Psoas muscle (tissue), 8 donors: Measurements from ENCODE around the gene CALCOCO1. TPM values are rescaled to one million over a fixed set of nuclear protein-coding genes. Genes with fewer than 3 reads are reported as not detected.

ENCODE experiments used
- ATAC-seq, 4 donors: fragments of 200-7000 bp; cut with Tn5 transposase; one replicate each; pipeline ENCODE4 v1.9.1; 2020; ENCODE audit warnings: moderate library complexity in 3 of 4, mild to moderate bottlenecking in 2 of 4
- DNase-seq, 2 donors: peaks; one replicate each; pipeline ENCODE4 v3.0.0-alpha.2; 2020
- H3K27ac ChIP-seq: fragments of 200-600 bp; one replicate; pipeline ENCODE4 v1.8.0; 2022
- H3K27me3 ChIP-seq, 3 donors: fragments of 200-600 bp in 1 of 3; one replicate each; pipeline versions ENCODE4 v1.6.1 to v1.8.0; 2013 to 2022; ENCODE audit warnings: low read length in 2 of 3, mild to moderate bottlenecking in 2 of 3, moderate library complexity in 1 of 3; ENCODE audit not compliant: insufficient read depth in 3 of 3
- H3K36me3 ChIP-seq, 2 donors: fragments of 200-600 bp in 1 of 2; one replicate each; pipeline versions ENCODE4 v1.6.1 to v1.8.0; 2013 to 2022; ENCODE audit warnings: low read depth in 1 of 2, mild to moderate bottlenecking in 1 of 2, moderate library complexity in 1 of 2; ENCODE audit not compliant: insufficient read depth in 1 of 2
- H3K4me1 ChIP-seq: fragments of 200-600 bp; one replicate; pipeline ENCODE4 v1.8.0; 2022
- H3K4me3 ChIP-seq: fragments of 200-600 bp; one replicate; pipeline ENCODE4 v1.8.0; 2022; ENCODE audit warnings: mild to moderate bottlenecking
- H3K9me3 ChIP-seq: fragments of 200-600 bp; one replicate; pipeline ENCODE4 v1.8.0; 2022
- WGBS, 3 donors: extraction: QIAGEN DNeasy Blood & Tissue Kit; methylation state at CpG; one replicate each; pipeline versions ENCODE4 v1.1.6 to v1.1.7; 2013; 5-methylcytosine and 5-hydroxymethylcytosine counted together
- intact Hi-C, 2 donors: fragments of 100-400 bp; cut with DNase I; formaldehyde crosslinking; loops; one replicate each; pipeline versions ENCODE4 v1.11.0 to v1.14.2; 2022
- polyA plus RNA-seq, 3 donors: library from polyadenylated mRNA; stranded (reverse); fragments of 200-250 nt; gene quantifications; one replicate each; pipeline ENCODE4 v1.2.3, GENCODE V29; 2013
- total RNA-seq, 4 donors: library from RNA; stranded (reverse); fragmentation: NEBNext Ultra II Directional in 2 of 4; extraction: Animal tissue kit (Norgen Biotek cat#: 25700) in 2 of 4; gene quantifications; one replicate each; pipeline versions ENCODE4 v1.2.1 to v1.2.4, GENCODE V29; 2021 to 2023
- TF ChIP-seq, protein P1 (sequence below): fragments of 200-600 bp; IDR thresholded peaks from one replicate; pipeline ENCODE4 v1.8.0; 2022; ENCODE audit warnings: antibody characterized with exemption
- donor health status: healthy with polysubstance abuse.
- donor health status: DM: no; HTN: no; CAD: no; lungs with moderate emphysema.
- donor health status: Bipolar disorder and iron deficiency.
- donor health status: healthy.
- donor health status: DM: yes; HTN: yes; CAD: no.
- donor health status: DM: no; HTN: no; CAD: no.
- donor health status: DM: no; HTN: no; CAD: no.
- donor health status: DM: yes; HTN: yes; CAD: no.

Gene CALCOCO1
- total and polyA plus RNA-seq, 7 donors = 41.1 to 255 (median 180) TPM

DNA sequence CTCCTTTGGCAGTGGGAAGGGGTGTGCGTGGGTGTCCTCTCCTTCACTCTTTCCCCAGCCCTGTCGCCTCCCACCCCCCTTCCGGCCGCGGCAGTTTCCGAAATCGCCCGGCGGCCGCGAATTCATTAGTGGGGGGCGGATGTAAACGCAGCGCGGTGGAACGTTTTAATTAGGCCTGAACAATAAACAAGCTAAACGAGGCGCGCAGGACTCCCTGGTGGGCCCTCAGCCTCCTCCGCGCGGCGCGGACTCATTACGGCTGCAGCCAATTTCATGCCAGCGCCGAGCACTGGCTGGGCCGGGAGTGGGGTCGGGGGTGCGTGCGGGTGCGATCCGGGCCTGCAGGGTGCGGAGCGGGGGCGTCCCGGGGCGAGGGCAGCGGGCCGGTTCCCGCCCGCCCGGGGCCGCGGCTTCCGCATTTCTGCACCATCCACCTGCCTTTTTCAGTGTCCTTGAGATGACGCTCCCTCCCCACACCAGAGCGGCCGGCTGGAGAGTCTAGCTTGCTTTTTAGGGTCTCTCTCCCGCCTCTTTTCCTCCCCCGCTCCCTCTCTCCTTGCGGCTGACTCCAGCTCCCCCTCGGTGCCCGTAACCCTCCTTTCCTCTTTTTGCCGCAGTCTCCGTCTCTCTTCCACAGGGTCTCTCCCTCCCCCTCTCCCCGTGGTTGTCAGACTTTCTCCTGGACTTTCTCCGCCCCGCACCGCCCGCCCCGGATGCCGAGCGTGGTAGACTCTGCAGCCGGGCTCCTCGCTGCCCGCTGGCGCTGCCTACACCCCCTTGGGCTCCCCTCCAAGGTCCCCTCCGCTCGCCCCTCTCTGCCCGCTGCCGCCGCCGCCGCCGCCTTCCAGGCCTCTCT, 24.3 kb upstream of the CALCOCO1 start, which contains the start of gene CISTR:
Gene CISTR, minus strand, starts transcription at position 644 of the 856 bp plus-strand sequence.
- intact Hi-C loops = no loop called here
- Histone ChIP-seq H3K27me3 (peaks cover 0 to 56% (median 19%) of the 10 kb centered on the region in 3 donors), H3K27ac (no peak within 1 kb of the TSS), H3K36me3 (no peaks in the 10 kb centered on the region), H3K9me3 (no peaks in the 10 kb centered on the region), H3K4me1 (peaks cover 13% of the 10 kb centered on the region), H3K4me3 (peak within 1 kb of the TSS; percentile 70)
- TF ChIP-seq, protein P1, sequence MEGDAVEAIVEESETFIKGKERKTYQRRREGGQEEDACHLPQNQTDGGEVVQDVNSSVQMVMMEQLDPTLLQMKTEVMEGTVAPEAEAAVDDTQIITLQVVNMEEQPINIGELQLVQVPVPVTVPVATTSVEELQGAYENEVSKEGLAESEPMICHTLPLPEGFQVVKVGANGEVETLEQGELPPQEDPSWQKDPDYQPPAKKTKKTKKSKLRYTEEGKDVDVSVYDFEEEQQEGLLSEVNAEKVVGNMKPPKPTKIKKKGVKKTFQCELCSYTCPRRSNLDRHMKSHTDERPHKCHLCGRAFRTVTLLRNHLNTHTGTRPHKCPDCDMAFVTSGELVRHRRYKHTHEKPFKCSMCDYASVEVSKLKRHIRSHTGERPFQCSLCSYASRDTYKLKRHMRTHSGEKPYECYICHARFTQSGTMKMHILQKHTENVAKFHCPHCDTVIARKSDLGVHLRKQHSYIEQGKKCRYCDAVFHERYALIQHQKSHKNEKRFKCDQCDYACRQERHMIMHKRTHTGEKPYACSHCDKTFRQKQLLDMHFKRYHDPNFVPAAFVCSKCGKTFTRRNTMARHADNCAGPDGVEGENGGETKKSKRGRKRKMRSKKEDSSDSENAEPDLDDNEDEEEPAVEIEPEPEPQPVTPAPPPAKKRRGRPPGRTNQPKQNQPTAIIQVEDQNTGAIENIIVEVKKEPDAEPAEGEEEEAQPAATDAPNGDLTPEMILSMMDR = no peak
- DNase-seq (peak; percentile 30 to 58), ATAC-seq (peak; percentile 11 to 42 (median 22))
- 7 to 11% (median 8%) methylated on average over 62 to 76 of the region's 76 CpGs for WGBS, 3 donors

DNA sequence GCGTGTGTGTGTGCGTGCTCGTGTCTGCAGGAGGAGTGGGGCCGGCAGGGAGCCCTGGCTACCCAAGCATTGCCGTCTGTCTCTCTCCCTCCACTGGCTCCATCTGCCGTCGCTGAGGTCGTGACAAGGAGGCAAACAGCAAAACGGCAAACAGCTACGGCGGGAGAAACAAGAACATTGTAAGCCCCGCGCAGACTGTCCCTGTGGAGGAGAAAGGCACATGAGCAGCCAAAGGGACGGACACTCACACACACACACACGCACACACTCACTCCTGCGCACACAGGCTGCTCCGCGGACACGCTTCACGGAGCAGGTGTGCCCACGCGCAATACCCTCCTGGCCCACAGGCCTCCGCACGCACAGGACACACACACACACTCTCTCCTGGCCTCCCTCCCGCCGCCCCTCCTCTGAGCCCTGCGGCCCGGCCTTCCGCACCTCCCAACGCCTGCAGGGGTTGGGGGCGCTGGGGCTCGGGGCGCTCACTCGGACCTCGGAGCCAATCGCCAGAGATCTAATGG, 23.6 kb upstream of the CALCOCO1 start:
- H3K27ac ChIP-seq = no peak overlapping the region
- WGBS, 3 donors = 3 to 5% (median 4%) methylated on average over 28 to 36 of the region's 36 CpGs
- H3K27me3 ChIP-seq = peaks cover 0 to 56% (median 19%) of the 10 kb centered on the region in 3 donors
- no peaks in the 10 kb centered on the region for H3K9me3 ChIP-seq
- TF ChIP-seq, protein P1 = no peak
- ATAC-seq (peak; percentile 20 to 44 (median 28)), DNase-seq (peak; percentile 32 to 59)
- intact Hi-C loops = no loop called here
- H3K4me3 ChIP-seq = peak overlapping the region; percentile 70
- H3K4me1 ChIP-seq = peaks cover 13% of the 10 kb centered on the region
- H3K36me3 ChIP-seq = no peaks in the 10 kb centered on the region

- Histone ChIP-seq H3K27ac (no peak overlapping the region), H3K27me3 (peaks cover 0 to 56% (median 19%) of the 10 kb centered on the region in 3 donors), H3K4me3 (peak overlapping the region; percentile 70), H3K4me1 (peaks cover 13% of the 10 kb centered on the region), H3K9me3 (no peaks in the 10 kb centered on the region), H3K36me3 (no peaks in the 10 kb centered on the region)
- intact Hi-C loops = no loop called here
- no peak for ATAC-seq
- no peak for DNase-seq
- TF ChIP-seq, protein P1 = no peak
- 55 to 61% (median 58%) methylated on average over 10 of the region's 10 CpGs for WGBS, 3 donors
Measured at GRCh38 chr12:53749986-53750811, 22.9 kb upstream of the CALCOCO1 start.

- WGBS, 3 donors = 51 to 56% (median 53%) methylated on average over 16 to 22 of the region's 22 CpGs
- Histone ChIP-seq H3K4me1 (peaks cover 13% of the 10 kb centered on the region), H3K9me3 (no peaks in the 10 kb centered on the region), H3K27me3 (peaks cover 0 to 58% (median 19%) of the 10 kb centered on the region in 3 donors), H3K27ac (no peak overlapping the region), H3K4me3 (no peak overlapping the region), H3K36me3 (no peaks in the 10 kb centered on the region)
- no peak for DNase-seq
- intact Hi-C loops = no loop called here
- TF ChIP-seq, protein P1 = no peak
- ATAC-seq = no peak
Measured at GRCh38 chr12:53748072-53748840, 21.0 kb upstream of the CALCOCO1 start.
